Fibroblast of mammary gland (primary cell): ENCODE data around the gene RHOC.

ENCODE experiments used
- DNase-seq: peaks from one replicate; pipeline ENCODE4 v3.0.0-alpha.2; 2010; ENCODE audit warnings: low read depth
- H3K4me3 ChIP-seq: 2 replicates; pipeline ENCODE4 v1.5.1; 2011; ENCODE audit warnings: low read depth, mild to moderate bottlenecking, low read length, moderate library complexity; ENCODE audit not compliant: control insufficient read depth
- TF ChIP-seq, protein P1 (sequence below): conservative IDR thresholded peaks from 2 replicates; pipeline ENCODE4 v1.5.1; 2011; ENCODE audit warnings: low read depth, low read length, inconsistent platforms; ENCODE audit not compliant: control insufficient read depth, insufficient read depth

The RHOC gene

GRCh38 chr1:112673592-112674439 is 33.1 kb downstream of the RHOC start:
- peak overlapping the region; percentile 83 for H3K4me3 ChIP-seq
- TF ChIP-seq, protein P1, sequence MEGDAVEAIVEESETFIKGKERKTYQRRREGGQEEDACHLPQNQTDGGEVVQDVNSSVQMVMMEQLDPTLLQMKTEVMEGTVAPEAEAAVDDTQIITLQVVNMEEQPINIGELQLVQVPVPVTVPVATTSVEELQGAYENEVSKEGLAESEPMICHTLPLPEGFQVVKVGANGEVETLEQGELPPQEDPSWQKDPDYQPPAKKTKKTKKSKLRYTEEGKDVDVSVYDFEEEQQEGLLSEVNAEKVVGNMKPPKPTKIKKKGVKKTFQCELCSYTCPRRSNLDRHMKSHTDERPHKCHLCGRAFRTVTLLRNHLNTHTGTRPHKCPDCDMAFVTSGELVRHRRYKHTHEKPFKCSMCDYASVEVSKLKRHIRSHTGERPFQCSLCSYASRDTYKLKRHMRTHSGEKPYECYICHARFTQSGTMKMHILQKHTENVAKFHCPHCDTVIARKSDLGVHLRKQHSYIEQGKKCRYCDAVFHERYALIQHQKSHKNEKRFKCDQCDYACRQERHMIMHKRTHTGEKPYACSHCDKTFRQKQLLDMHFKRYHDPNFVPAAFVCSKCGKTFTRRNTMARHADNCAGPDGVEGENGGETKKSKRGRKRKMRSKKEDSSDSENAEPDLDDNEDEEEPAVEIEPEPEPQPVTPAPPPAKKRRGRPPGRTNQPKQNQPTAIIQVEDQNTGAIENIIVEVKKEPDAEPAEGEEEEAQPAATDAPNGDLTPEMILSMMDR: peak; percentile 63
- peak; percentile 81 for DNase-seq

DNA sequence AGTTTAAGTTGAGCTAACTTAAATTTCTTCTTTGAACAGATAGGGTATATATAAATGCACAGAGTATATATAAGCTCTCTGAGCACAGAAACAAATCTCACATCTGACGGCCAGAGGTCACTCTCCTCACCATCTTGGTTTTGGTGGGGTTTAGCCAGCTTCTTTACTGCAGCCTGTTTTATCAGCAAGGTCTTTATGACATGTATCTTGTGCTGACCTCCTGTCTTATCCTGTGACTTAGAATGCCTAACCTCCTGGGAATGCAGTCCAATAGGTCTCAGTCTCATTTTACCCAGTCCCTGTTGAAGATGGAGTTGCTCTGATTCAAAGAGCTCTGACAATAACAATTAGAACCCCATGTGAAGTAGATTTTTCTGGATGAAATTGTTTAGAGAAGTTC is 34.1 kb downstream of the RHOC start:
- peak; percentile 3 for DNase-seq
- TF ChIP-seq, protein P1: no peak
- H3K4me3 ChIP-seq: no peak overlapping the region

DNA sequence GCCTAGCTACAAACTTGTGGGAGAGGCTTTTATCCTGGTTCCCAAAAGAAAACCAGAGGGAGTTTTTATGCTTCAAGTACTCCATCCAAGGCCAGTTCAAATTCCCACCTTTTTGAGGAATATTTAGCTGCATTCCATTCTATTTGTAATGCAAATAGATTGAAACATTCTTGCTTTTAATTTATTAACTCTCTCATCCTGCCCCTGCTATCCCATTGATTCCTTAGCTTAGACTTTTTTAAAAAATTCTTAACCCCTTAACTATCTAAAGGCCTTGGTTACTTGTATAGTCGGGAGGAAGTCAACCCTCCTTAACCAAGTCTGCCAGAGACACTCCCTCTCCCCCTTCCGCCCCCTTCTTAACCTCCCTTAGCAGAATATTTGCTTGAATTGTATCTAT is 34.9 kb downstream of the RHOC start:
- no peak overlapping the region for H3K4me3 ChIP-seq
- TF ChIP-seq, protein P1: no peak
- DNase-seq: no peak

GRCh38 chr1:112666946-112667345 is 40.0 kb downstream of the RHOC start:
- no peak overlapping the region for H3K4me3 ChIP-seq
- no peak for DNase-seq
- TF ChIP-seq, protein P1: no peak

GRCh38 chr1:112665857-112666256 is 41.1 kb downstream of the RHOC start:
- no peak for DNase-seq
- TF ChIP-seq, protein P1: no peak
- H3K4me3 ChIP-seq: no peak overlapping the region

DNA sequence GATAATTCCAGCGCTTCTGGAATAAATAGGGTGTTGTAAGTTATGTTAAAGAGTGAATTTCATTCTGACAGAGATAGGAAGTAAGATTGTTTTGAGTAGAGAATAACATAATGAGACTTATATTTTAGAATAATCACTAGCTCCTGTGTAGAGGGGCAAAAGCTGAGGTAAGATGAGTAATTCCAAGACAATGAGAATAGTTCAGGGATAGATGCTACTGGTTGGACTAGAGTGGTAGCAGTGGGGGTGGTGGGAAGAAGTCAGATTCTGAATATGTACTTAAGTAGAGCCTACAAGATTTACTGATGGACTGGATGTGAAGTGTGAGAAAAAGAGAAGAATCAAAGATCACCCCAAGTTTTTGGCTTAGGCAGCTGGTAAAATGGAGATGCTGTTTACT is 55.7 kb downstream of the RHOC start:
- no peak for DNase-seq
- H3K4me3 ChIP-seq: no peak overlapping the region
- TF ChIP-seq, protein P1: no peak
